Measurements from ENCODE around the gene TRAF1. TPM values are rescaled to one million over a fixed set of nuclear protein-coding genes. Genes with fewer than 3 reads are reported as not detected.

The TRAF1 gene
- total and polyA plus RNA-seq, 10 of the 15 experiments (the other 5 are each of a cell fraction or from before 2014, with no cell fraction given) = 13.8 to 163 (median 128) TPM

DNA sequence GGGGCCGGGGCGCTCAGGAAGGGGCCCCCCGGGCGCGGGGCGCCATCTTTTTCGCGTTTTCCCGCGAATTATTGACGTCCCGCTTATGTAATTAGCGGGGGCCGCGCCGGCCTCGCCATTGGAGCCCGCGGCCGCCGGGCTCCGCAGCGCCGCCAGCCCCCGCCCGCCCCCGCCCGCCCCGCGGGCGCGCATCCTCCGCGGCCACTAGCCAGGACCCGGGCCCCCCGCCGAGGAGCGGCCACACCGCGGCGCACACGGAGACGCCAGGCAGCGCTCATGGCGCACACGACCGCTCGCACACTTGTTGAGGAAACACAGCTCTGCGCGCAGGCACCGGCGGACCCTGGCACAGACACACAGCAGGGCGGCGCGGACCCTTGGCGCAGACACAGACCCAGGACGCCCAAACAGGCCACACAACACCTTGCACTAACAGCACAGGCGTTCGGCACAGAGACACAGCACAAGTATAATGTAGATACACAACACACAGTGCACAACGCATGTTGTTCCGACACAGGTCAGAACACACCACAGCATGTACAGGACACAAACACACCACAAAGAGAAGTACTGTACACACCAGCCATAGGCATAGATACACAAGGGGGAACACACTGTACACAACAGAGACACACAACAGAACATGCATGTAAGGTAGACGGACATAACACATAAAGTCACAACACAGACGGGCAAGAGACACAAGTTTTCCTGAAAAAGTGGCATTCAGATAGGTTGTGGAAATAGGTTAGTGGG lies 49.1 kb downstream of the TRAF1 start (continued):
- TF ChIP-seq NFIC (IDR thresholded peaks at IDR 0.05; ENCODE audit: low read depth, low read length) (no peak), ZZZ3 (IDR thresholded peaks at IDR 0.05; ENCODE audit: control insufficient read depth, insufficient read length, low read depth) (no peak), NFXL1 (IDR thresholded peaks at IDR 0.05; ENCODE audit: borderline replicate concordance) (no peak)

DNA sequence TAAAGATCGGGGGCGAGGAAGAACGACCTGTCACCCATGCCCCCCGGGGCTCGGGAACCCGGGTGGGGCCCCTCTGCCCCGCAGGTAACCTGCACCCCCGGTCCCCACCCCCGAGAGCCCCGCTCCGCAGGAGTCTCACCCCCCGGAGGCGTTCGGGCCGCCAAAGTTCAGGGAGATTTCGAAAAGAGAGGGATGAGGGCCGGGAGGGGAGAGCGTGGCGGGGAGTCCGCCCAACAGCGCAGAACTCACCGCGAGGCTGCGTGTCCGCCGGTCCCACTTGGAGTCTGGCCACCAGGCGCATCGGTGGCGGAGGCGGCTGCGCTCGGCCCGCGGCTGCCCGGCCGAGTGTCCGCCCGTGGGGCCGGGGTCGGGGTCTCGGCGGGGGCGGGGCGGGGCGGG lies 49.8 kb downstream of the TRAF1 start, which contains the start of gene PHF19:
TSS of gene PHF19 (minus strand) at position 347 of the 399 bp plus-strand sequence. CDS start 2,447 bp downstream, outside the sequence.
- Histone ChIP-seq H3K27ac (ENCODE audit: control insufficient read depth, insufficient read depth) (peak within 1 kb of the TSS; percentile 95), H3K9ac (ENCODE audit: control insufficient read depth, insufficient read depth, low read length) (peak within 1 kb of the TSS; percentile 92), H3K36me3 (ENCODE audit: control insufficient read depth in 2 of 2, insufficient read depth in 2 of 2, low read length in 1 of 2) (peaks cover 16 to 24% of the 10 kb centered on the region in 2 experiments), H3K4me3 (peak within 1 kb of the TSS; percentile 92), H3K9me3 (replicated peaks; ENCODE audit: control insufficient read depth, insufficient read depth, low read length) (no peaks in the 10 kb centered on the region), H2AFZ (ENCODE audit: control insufficient read depth, low read depth, low read length) (peak within 1 kb of the TSS; percentile 90), H3K27me3 (replicated peaks in 1 of 2; ENCODE audit: control insufficient read depth in 2 of 2, insufficient read depth in 2 of 2, low read length in 1 of 2) (no peaks in the 10 kb centered on the region), H3K4me1 (ENCODE audit: control insufficient read depth, insufficient read depth, low read length) (peaks cover 27% of the 10 kb centered on the region), H3K79me2 (ENCODE audit: control insufficient read depth, insufficient read depth, low read length) (peaks cover 39% of the 10 kb centered on the region), H4K20me1 (ENCODE audit: control insufficient read depth, insufficient read depth) (no peaks in the 10 kb centered on the region), H3K4me2 (ENCODE audit: control insufficient read depth, insufficient read depth) (peak within 1 kb of the TSS; percentile 94)
- in situ Hi-C loops (cut with MboI) = no loop called here
- CTCF ChIA-PET = interaction anchor here (1.0 to 1.7 kb wide), 4 partner anchors 9 to 105 kb away, joined by 3 to 4 read pairs (median 4); no protein-coding TSS in a partner anchor
- peak; percentile 60 for TF ChIP-seq POLR2A (IDR thresholded peaks at IDR 0.05; ENCODE audit: low read depth, low read length)
- TF ChIP-seq, protein P1, sequence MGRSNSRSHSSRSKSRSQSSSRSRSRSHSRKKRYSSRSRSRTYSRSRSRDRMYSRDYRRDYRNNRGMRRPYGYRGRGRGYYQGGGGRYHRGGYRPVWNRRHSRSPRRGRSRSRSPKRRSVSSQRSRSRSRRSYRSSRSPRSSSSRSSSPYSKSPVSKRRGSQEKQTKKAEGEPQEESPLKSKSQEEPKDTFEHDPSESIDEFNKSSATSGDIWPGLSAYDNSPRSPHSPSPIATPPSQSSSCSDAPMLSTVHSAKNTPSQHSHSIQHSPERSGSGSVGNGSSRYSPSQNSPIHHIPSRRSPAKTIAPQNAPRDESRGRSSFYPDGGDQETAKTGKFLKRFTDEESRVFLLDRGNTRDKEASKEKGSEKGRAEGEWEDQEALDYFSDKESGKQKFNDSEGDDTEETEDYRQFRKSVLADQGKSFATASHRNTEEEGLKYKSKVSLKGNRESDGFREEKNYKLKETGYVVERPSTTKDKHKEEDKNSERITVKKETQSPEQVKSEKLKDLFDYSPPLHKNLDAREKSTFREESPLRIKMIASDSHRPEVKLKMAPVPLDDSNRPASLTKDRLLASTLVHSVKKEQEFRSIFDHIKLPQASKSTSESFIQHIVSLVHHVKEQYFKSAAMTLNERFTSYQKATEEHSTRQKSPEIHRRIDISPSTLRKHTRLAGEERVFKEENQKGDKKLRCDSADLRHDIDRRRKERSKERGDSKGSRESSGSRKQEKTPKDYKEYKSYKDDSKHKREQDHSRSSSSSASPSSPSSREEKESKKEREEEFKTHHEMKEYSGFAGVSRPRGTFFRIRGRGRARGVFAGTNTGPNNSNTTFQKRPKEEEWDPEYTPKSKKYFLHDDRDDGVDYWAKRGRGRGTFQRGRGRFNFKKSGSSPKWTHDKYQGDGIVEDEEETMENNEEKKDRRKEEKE (IDR thresholded peaks at IDR 0.05) = no peak
- 0 out of 3 replicates have a peak, but pooled peaks have one; percentile 13 for TF ChIP-seq POU2F2 (IDR thresholded peaks at IDR 0.05; ENCODE audit: borderline replicate concordance, low read depth, low read length)
- TF ChIP-seq CREM (IDR thresholded peaks at IDR 0.05; ENCODE audit: low read depth) = 0 out of 2 replicates have a peak, but pooled peaks have one; percentile 14
- DNase-seq (ENCODE audit: low read depth, low spot score) (no peak), ATAC-seq (peak; percentile 11), FAIRE-seq (no peak)
- POLR2A ChIA-PET = interaction anchor here (1.1 to 8.2 kb wide), 3 partner anchors 15 to 46 kb away, joined by 3 to 75 read pairs (median 5); no protein-coding TSS in a partner anchor
- SMC1A ChIA-PET (ENCODE audit: uncharacterized antibody, unreplicated experiment) = interaction anchor here (1.0 to 2.4 kb wide), 3 partner anchors 43 to 50 kb away, joined by 3 to 5 read pairs (median 4); partner anchors contain the start of gene TRAF1
- RAD21 ChIA-PET (ENCODE audit: unreplicated experiment) = interaction anchor here (1.0 to 3.0 kb wide), 5 partner anchors 15 to 55 kb away, joined by 3 to 16 read pairs (median 4); partner anchors contain the start of gene TRAF1
- intact Hi-C loops (cut with micrococcal nuclease; ENCODE audit: unreplicated experiment) = loop anchor here (1.0 to 5.0 kb wide), 4 partner anchors 9 to 85 kb away; partner anchors contain the start of gene FBXW2
- BruUV-seq (replicated peaks) = TSS peak; percentile 91
- 2% methylated on average over 21 of the region's 45 CpGs for WGBS (ENCODE audit: insufficient coverage, insufficient replicate concordance, low lambda C conversion rate, missing lambda C conversion rate)
